ENCODE measurements around the gene KCTD5.
A peak's percentile ranks its signal among the peaks of the same experiment; 100 is the strongest.

KCTD5 gene

DNA sequence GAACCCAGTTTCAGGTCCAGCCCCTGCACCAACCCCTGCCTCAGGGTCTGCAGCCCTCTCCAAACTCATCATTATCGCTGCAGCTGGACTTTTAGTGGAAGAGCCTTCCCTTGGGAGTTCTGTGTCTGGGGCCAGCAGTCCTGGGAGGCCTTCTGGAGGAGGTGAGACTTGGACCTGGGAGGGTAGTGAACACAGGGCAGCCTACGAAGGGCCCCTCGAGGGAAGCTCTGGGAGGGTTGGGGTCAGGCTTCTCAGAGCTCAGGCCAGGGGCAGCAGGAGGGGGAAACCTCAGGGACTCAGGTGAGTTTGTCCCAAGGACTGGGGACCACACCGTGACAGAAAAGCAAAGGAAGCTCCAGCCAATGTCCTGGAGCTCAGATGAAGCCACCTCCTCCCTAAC lies 58.8 kb downstream of the KCTD5 start:
- Histone ChIP-seq H3K27ac (ENCODE audit: extremely low read depth, low read depth, low read length) (0 out of 2 replicates have a peak overlapping the region, but pooled peaks have one; percentile 11), H3K36me3 (ENCODE audit: control insufficient read depth in 2 of 2, insufficient read depth in 1 of 2, low read length in 2 of 2) (no peaks in the 10 kb centered on the region), H3K4me3 (ENCODE audit: low read depth, low read length) (no peak overlapping the region), H3K4me1 (ENCODE audit: control insufficient read depth, insufficient read depth, low read length) (no peaks in the 10 kb centered on the region), H3K9me3 (ENCODE audit: control insufficient read depth, insufficient read depth, low read depth, low read length) (no peaks in the 10 kb centered on the region)
- ChIA-PET CTCF (no interaction called here), POLR2A (interaction anchor here (1.1 to 2.0 kb wide), 3 partner anchors 12 to 127 kb away, joined by 3 to 4 read pairs (median 4); no protein-coding TSS in a partner anchor)
- TF ChIP-seq ZNF404 (tag by site-specific recombination; IDR thresholded peaks at IDR 0.05) = no peak
- TF ChIP-seq YY1 (tag by site-specific recombination; IDR thresholded peaks at IDR 0.05) = no peak
- TF ChIP-seq ZNF544 (tag by site-specific recombination; IDR thresholded peaks at IDR 0.05) = no peak
- no peak for TF ChIP-seq ZNF664 (tag by site-specific recombination; IDR thresholded peaks at IDR 0.05)
- TF ChIP-seq ZNF558 (tag by site-specific recombination; IDR thresholded peaks at IDR 0.05) = no peak
- TF ChIP-seq ZNF571 (tag by site-specific recombination; IDR thresholded peaks at IDR 0.05) = no peak
- no peak for TF ChIP-seq FEZF1 (tag by site-specific recombination; IDR thresholded peaks at IDR 0.05)
- no peak for TF ChIP-seq ZNF777 (tag by site-specific recombination; IDR thresholded peaks at IDR 0.05; ENCODE audit: borderline replicate concordance)
- no peak for TF ChIP-seq ZNF302 (tag by site-specific recombination; IDR thresholded peaks at IDR 0.05; ENCODE audit: low read depth)
- no peak for TF ChIP-seq ZBTB7A (tag by site-specific recombination; IDR thresholded peaks at IDR 0.05; ENCODE audit: low read depth)
- TF ChIP-seq ZNF521 (tag by site-specific recombination; IDR thresholded peaks at IDR 0.05) = no peak
- TF ChIP-seq ZNF776 (tag by site-specific recombination; IDR thresholded peaks at IDR 0.05; ENCODE audit: borderline replicate concordance) = no peak

DNA sequence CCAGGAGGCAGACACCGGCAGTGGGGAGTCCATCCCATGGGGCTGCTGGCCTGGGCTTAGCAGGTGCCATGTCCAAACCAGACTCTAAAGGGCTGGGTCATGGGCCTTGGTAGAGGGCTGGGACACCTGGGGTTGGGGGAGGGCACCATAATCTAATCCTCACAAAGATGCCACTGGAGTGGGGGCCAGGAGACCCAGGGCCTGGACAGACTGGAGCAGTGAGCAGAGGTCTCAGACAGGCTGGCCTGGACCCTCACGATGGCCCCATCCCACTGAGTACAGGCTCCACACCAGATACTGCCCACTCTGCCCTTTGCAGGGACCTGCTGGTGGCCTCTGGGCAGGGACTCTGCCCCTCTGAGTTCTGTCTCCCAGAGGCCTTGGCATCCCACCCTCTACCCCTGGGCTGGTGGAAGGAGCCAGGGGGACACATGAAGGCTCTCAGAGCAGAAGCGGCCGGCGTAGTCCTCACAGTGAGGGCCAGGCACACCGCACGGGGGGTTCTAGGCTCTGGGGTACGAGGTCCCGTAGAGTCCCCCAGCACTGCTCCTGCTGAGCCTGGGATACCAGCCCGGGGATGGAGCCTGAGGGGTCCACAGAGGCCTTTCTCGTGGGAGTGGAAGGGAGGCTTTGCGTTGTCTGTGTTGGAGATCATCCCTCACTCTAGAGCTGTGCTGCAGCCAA lies 60.1 kb downstream of the KCTD5 start:
- no peaks in the 10 kb centered on the region for H3K9me3 ChIP-seq (ENCODE audit: control insufficient read depth, insufficient read depth, low read depth, low read length)
- TF ChIP-seq, protein P1, sequence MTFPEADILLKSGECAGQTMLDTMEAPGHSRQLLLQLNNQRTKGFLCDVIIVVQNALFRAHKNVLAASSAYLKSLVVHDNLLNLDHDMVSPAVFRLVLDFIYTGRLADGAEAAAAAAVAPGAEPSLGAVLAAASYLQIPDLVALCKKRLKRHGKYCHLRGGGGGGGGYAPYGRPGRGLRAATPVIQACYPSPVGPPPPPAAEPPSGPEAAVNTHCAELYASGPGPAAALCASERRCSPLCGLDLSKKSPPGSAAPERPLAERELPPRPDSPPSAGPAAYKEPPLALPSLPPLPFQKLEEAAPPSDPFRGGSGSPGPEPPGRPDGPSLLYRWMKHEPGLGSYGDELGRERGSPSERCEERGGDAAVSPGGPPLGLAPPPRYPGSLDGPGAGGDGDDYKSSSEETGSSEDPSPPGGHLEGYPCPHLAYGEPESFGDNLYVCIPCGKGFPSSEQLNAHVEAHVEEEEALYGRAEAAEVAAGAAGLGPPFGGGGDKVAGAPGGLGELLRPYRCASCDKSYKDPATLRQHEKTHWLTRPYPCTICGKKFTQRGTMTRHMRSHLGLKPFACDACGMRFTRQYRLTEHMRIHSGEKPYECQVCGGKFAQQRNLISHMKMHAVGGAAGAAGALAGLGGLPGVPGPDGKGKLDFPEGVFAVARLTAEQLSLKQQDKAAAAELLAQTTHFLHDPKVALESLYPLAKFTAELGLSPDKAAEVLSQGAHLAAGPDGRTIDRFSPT (tag by site-specific recombination; IDR thresholded peaks at IDR 0.05) = no peak
- peak; percentile 27; the same call in 1 of the 2 replicates for TF ChIP-seq ZIC2 (tag by site-specific recombination; IDR thresholded peaks at IDR 0.05)
- no peak for TF ChIP-seq BCL11B (tag by site-specific recombination; IDR thresholded peaks at IDR 0.05; ENCODE audit: low read depth)
- no peak for TF ChIP-seq ZNF585B (tag by site-specific recombination; IDR thresholded peaks at IDR 0.05)
- no peak for TF ChIP-seq ZNF747 (tag by site-specific recombination; IDR thresholded peaks at IDR 0.05)
- TF ChIP-seq, protein P2, sequence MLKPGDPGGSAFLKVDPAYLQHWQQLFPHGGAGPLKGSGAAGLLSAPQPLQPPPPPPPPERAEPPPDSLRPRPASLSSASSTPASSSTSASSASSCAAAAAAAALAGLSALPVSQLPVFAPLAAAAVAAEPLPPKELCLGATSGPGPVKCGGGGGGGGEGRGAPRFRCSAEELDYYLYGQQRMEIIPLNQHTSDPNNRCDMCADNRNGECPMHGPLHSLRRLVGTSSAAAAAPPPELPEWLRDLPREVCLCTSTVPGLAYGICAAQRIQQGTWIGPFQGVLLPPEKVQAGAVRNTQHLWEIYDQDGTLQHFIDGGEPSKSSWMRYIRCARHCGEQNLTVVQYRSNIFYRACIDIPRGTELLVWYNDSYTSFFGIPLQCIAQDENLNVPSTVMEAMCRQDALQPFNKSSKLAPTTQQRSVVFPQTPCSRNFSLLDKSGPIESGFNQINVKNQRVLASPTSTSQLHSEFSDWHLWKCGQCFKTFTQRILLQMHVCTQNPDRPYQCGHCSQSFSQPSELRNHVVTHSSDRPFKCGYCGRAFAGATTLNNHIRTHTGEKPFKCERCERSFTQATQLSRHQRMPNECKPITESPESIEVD (tag by site-specific recombination; IDR thresholded peaks at IDR 0.05) = no peak
- TF ChIP-seq, protein P3, sequence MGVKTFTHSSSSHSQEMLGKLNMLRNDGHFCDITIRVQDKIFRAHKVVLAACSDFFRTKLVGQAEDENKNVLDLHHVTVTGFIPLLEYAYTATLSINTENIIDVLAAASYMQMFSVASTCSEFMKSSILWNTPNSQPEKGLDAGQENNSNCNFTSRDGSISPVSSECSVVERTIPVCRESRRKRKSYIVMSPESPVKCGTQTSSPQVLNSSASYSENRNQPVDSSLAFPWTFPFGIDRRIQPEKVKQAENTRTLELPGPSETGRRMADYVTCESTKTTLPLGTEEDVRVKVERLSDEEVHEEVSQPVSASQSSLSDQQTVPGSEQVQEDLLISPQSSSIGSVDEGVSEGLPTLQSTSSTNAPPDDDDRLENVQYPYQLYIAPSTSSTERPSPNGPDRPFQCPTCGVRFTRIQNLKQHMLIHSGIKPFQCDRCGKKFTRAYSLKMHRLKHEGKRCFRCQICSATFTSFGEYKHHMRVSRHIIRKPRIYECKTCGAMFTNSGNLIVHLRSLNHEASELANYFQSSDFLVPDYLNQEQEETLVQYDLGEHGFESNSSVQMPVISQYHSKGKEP (tag by site-specific recombination; IDR thresholded peaks at IDR 0.05) = no peak
- POLR2A ChIA-PET = interaction anchor here (0.6 to 1.3 kb wide), 2 partner anchors 126 to 587 kb away, joined by 3 read pairs; partner anchors contain the start of gene TRAF7

More for the DNA sequence above, 60.1 kb downstream of the KCTD5 start:
- no peak overlapping the region for H3K27ac ChIP-seq (ENCODE audit: extremely low read depth, low read depth, low read length)
- CTCF ChIA-PET = no interaction called here
- no peaks in the 10 kb centered on the region for H3K36me3 ChIP-seq (ENCODE audit: control insufficient read depth in 2 of 2, insufficient read depth in 1 of 2, low read length in 2 of 2)
- no peak overlapping the region for H3K4me3 ChIP-seq (ENCODE audit: low read depth, low read length)
- no peaks in the 10 kb centered on the region for H3K4me1 ChIP-seq (ENCODE audit: control insufficient read depth, insufficient read depth, low read length)
